Measurements from ENCODE around the gene SLC39A11.

Gene SLC39A11

DNA sequence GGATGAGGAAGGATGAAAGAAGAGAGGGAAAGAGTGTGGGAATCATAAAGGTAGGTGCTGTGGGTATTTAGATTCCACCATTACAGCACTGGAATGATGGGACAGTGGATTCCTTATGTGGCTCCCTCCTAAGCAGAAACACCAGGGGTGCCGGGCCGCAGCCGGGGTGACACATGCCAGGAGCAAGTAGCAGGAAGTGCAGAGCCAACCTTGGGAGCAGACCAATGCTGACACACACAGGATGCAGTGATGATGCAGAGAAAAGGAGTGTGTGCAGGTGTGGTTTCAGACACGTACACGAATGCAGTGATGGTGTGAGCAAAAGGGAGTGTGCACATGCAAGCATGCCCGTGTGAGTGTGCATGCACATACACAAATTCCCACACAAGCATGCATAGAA, 338.0 kb downstream of the SLC39A11 start:
- DNase-seq (ENCODE audit: low read depth in 3 of 3) = no peak

DNA sequence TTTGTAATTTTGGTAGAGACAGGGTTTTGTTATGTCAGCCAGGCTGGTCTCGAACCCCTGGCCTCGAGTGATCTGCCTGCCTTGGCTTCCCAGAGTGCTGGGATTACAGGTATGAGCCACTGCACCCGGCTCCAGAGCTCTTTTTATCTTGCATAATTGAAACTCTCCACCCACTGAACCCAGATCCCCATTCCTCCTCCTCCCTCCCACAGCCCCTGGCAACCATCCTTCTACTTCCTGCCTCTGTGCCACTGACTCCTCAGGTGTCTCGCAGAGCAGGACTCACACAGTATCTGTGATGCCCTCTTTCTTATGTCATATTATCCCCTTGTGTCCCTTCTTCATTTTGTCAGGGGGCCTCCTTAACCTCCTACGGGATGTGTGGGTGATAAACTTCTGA, 340.7 kb downstream of the SLC39A11 start:
- DNase-seq (ENCODE audit: low read depth in 3 of 3) = no peak

DNA sequence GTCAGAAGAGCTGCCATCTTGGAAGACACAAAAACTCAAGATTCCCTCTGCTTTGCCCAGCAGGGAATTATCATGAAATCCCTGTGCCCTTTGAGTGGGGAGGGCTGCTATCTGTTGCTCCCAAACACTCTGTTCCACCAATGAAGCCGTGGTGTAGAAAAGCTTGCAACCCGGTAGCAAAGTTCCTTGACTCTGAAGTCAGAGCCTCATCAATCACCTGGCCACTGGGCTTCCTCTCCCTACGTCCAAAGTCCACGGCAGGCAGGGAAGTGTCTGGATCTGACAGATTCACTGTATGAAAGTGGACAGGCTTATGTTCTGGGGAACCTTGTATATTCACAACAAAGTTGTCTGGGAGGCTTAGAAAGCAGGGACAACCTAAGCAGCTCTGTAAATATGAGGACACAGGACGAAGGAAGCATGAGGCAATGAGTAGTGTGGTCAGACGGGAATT, 343.3 kb downstream of the SLC39A11 start:
- no peak for DNase-seq (ENCODE audit: low read depth in 3 of 3)

- DNase-seq (ENCODE audit: low read depth in 3 of 3) = no peak
Measured at GRCh38 chr17:72747501-72747900, 345.0 kb downstream of the SLC39A11 start.

- no peak for DNase-seq (ENCODE audit: low read depth in 3 of 3)
Measured at GRCh38 chr17:72745241-72745640, 347.2 kb downstream of the SLC39A11 start.

- DNase-seq (ENCODE audit: low read depth in 3 of 3) = no peak
Measured at GRCh38 chr17:72743037-72743467, 349.4 kb downstream of the SLC39A11 start.

DNA sequence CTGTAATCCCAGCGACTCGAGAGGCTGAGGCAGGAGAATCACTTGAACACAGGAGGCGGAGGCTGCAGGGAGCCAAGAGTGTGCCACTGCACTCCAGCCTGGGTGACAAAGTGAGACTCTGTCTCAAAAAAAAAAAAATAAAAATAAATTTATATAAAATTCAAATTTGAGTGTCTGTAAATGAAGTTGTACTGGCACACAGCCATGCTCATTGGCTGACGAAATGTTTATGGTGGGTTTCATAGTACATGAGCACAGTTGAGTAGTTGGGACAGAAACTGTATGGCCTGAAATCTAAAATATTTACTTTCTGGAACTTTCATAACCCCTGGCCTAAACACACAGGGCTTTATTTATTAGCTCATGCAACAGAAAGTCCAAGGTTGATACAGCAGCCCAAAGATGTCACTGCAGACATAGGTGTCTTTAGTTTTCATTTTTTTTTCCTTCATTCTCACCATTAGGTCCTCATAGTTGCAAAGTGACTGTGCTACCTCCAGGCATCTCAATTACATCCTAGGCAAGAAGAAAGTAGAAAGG, 355.3 kb downstream of the SLC39A11 start:
- DNase-seq (ENCODE audit: low read depth in 3 of 3) = no peak

DNA sequence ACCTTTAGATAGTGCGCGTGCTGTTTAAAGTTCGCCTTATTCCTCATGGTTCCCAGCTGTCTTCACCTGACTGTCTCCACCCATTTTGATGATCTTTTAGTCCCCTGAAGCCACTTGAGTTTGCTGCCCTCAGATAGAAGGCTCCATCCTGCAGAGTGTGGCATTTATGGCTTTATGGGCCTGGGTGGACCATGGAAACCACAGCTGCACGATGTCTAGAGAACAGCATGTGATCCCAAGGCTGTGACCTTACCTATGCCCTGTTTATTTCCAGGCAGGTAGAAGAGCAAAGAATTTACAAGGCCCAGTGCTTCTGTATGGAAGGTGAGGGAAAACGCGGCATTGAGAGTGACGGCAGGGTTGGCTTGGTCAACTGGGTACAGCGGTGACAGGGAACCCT, 356.9 kb downstream of the SLC39A11 start:
- no peak for DNase-seq (ENCODE audit: low read depth in 3 of 3)

DNA sequence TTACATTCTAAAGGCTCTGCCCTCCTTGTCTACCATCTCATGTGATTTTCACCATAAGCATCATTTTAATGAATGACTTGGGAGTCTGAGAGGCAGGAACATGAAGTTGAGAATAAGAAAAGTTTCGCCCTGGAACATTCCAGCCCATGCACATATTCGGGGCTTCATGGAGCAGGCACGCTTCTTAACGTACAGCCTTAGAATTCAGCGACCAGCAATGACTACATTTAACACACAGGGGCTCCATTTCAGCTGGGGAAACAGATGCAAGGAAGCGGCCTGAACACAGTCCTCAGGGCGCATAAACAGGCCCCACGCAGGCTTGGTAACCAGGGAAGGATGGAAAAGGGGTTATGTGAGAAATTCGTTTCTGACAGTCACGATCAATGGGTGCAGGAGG, 357.4 kb downstream of the SLC39A11 start:
- DNase-seq (ENCODE audit: low read depth in 3 of 3) = no peak

- DNase-seq (ENCODE audit: low read depth in 3 of 3) = no peak
Measured at GRCh38 chr17:72734613-72735012, 357.9 kb downstream of the SLC39A11 start.

DNA sequence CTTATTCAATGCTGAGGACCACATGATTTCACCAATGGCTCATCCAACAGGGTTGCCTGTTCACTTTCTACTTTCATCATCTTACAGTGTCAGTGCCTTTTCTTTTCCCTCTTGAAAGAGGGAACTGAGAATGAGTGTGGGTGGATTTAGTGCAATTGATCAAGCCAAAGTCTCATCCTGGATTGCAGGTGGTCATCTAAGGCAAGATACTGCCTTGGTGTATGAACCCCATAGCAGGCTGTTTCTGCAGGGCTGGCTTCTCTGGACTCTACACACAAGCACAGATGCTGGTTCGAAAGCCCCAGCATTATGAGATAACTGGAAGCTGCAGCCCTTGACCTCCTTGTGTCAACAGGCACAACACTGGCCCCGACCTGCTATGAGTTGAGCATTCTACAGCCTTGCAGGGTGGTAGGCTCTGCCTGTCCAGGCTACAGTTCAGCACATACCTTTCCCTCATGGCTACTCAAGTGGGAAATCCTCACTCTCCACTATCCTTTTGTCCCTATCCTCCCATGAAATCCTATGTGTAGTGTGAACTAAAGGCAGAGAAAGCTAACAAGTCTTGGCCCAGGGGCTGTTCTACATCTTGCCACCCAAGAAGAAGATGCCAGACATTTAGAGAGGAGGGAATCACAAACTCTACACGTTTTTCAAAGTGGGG, 358.7 kb downstream of the SLC39A11 start:
- no peak for DNase-seq (ENCODE audit: low read depth in 3 of 3)

DNA sequence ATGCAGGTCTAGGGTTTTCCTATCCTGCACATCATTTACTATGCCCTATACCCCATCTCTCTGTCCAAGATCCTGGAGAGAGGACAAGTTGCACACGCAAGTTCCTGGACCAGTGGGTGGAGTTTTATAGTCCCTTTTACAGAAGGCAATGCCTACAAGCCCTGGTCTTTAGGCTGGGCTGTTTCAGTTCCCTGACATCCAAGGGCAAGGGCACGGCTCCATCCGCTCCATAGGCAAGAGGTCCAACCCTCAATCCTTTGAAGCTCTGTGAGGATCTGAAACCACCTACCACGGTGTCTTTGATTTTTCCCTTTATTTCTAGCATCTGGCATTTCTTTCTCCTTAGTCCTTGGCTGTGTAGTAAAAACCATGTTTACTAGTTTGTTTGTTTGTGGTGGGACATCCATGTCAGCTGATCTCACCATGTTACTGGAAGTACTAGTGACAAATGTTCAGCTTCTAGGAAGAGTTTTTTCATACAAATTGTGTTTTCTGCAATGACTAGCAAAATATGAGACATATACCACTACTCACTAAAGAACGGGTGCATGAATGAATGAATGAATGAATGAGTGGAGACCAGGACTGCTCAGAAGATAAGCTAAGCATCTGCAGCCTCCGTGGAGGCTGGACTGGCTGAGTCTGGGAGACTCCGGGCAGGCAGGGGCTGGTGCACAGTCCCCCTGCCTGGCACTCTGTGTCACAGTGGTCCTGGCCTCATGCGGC, 359.4 kb downstream of the SLC39A11 start:
- no peak for DNase-seq (ENCODE audit: low read depth in 3 of 3)

- DNase-seq (ENCODE audit: low read depth in 3 of 3) = no peak
Measured at GRCh38 chr17:72730077-72730476, 362.4 kb downstream of the SLC39A11 start.

- no peak for DNase-seq (ENCODE audit: low read depth in 3 of 3)
Measured at GRCh38 chr17:72726936-72727335, 365.6 kb downstream of the SLC39A11 start.

DNA sequence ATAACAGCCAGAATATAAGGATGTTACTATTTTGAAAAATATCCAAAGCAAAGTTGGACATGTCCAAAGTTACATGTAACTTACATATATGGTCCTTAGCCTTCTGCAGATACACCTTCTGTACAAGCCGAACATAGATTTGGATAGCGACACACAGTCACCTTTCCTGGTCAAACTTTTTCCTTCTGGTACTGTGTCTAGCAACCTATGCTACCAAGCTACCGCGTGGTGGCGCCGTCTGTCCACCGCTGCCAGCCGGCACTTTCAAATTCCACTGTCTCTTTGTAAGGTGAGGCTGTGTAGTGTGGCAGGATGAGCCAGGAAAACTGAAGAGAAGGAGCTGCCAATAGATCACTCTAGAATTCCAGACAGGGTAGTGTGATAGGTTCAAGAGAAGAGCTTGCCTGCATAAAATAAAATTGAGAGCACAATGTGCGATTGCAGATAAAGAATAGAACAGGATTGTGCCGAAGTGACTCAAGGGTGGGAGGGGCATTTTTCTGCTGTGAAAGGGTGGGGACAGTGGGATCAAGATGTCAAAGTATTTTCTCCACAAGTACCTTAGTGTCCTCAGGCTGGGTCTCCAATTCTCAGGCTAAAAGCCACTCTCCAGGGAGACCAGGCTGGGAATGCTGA, 366.9 kb downstream of the SLC39A11 start:
- DNase-seq (ENCODE audit: low read depth in 3 of 3) = peak in 2 of 3 donors; percentile 12 to 21

- DNase-seq (ENCODE audit: low read depth in 3 of 3) = no peak
Measured at GRCh38 chr17:72724267-72724666, 368.2 kb downstream of the SLC39A11 start.

DNA sequence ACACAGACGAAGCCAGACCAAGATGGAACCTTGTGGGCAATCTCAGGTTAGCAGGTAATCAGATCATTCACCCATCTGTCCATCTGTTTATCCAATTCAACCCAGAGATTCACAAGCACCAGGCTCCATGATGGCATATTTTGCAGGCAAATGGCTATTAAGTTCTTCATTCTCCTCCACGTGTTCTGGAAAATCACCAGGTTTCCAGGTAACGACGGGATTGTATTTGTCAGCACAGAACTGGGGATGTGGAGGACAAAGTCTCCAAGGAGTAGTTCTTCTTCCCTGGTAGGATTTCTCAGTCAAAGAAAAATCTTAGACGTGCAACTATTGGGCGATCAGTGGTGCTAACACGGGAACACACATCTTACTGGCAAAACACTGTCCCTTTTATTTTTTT, 368.8 kb downstream of the SLC39A11 start:
- DNase-seq (ENCODE audit: low read depth in 3 of 3) = no peak

DNA sequence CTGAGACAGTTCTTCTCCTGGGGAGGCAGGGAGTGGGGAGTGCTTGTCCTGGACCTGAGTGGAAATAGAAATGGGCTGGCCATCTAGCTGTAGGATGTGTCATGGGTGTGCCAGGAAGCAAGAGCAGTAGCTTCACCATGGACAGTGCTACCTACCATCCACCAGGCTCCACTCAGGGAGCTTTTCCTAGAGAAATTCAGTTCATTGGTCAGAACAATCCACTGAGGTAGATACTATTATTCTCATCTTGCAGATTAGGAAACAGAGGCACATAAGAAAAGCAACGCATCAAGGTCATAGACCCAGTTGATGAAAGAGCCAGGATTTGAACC, 372.0 kb downstream of the SLC39A11 start:
- DNase-seq (ENCODE audit: low read depth in 3 of 3) = no peak

DNA sequence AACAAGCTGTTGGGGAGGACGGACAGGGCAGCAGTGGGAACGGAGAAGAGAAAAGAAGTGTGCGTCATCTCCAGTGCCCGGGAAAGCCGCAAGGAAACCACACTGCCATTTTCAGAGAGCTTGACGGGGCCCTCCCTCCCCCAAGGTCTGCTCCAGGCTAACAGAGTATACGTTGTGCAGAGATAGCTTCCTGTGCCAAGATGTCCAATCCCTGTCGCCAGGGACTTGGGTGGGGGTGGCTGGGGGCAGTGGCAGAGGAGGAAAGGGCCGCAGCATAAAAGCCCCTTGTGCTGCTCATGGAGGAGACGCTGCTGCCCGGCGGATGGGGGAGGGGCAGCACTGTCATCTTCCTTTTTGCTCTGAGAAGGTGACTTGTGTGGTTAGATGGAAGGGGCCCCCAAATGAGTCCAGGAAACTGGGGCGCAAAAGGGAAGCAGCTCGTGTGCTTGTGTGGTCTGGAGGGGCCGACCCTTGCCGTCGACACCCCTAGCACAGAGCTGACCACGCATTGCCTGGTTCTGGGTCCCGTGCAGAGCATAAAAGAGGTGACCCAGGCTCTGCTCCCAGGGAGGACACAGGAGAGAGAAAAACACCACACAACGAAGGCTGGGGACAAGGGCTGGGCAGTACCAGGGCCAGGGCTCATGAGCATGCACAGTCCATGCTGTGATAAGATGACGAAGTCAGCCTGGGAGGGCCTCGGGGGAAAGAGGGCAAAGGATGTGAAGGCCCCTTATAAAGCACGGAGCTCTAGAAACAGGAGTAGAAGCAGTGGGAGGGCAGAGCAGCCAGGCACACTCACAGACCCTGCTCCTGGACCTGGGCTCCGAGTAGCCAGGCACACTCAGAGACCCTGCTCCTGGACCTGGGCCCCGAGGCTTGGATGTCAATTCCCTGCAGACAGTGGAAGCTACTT, 372.7 kb downstream of the SLC39A11 start:
- peak; percentile 32 to 41 (median 40) for DNase-seq (ENCODE audit: low read depth in 3 of 3)

- no peak for DNase-seq (ENCODE audit: low read depth in 3 of 3)
Measured at GRCh38 chr17:72719206-72719577, 373.3 kb downstream of the SLC39A11 start.

DNA sequence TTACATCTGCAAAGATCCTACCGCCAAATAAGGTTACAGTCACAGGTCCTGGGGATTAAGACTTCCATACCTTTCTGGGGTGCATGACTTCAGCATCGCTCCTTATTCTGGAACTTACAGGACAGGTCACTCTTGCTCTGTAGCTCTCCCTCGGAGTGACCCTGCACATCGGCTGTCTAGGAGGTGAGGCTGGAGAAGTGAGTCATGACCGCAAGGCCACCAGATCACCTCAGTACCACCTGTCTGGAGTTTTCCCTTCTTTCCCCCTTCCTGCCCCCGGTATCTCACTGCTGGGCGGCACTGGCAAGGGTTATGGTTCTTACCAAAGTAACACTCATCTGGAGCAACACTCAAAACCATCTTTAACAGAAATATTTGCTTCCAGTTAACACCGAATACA, 374.8 kb downstream of the SLC39A11 start:
- DNase-seq (ENCODE audit: low read depth in 3 of 3) = no peak

- no peak for DNase-seq (ENCODE audit: low read depth in 3 of 3)
Measured at GRCh38 chr17:72717276-72717675, 375.2 kb downstream of the SLC39A11 start.

Data from stimulated activated CD4-positive, alpha-beta T cell treated with anti-CD3 and anti-CD28 coated beads, TNF-alpha, amount 100 ng/mL, for 48 hours (primary cell).